MCF 10A (cell line): ENCODE data around the gene TMEM87B. TPM values are rescaled to one million over a fixed set of nuclear protein-coding genes. Genes with fewer than 3 reads are reported as not detected.

ENCODE experiments used
- BruUV-seq: library from RNA; stranded (reverse); fragments of 400-500 nt; replicated peaks from 2 replicates; lab custom pipeline; 2021; lab: Mats Ljungman, UMichigan
- CTCF ChIA-PET: fragments of 300-600 bp; sonication (Branson Sonifier 250); formaldehyde crosslinking; extraction: SDS; loops from one replicate; lab custom pipeline; 2021; ENCODE audit warnings: antibody characterized with exemption, inconsistent platforms; lab: Yijun Ruan, JAX
- POLR2A ChIA-PET: fragments of 300-600, 350-650 bp; sonication (Branson Sonifier 250); formaldehyde crosslinking; extraction: SDS; loops from one replicate; lab custom pipeline; 2020; ENCODE audit warnings: antibody characterized with exemption, inconsistent platforms; lab: Yijun Ruan, JAX
- DNase-seq: peaks from one replicate; pipeline ENCODE4 v3.0.0-alpha.2; 2018; ENCODE audit not compliant: unreplicated experiment
- H3K27ac Mint-ChIP-seq: one replicate; pipeline ENCODE4 v1.8.0; 2022; ENCODE audit warnings: mild to moderate bottlenecking, low read depth, mixed read lengths; ENCODE audit not compliant: unreplicated experiment
- H3K27me3 Mint-ChIP-seq: one replicate; pipeline ENCODE4 v1.8.0; 2022; ENCODE audit warnings: mixed read lengths; ENCODE audit not compliant: insufficient read depth, unreplicated experiment
- H3K36me3 Mint-ChIP-seq: one replicate; pipeline ENCODE4 v1.8.0; 2022; ENCODE audit warnings: mild to moderate bottlenecking, moderate library complexity, mixed read lengths; ENCODE audit not compliant: insufficient read depth, unreplicated experiment
- H3K4me1 Mint-ChIP-seq: one replicate; pipeline ENCODE4 v1.8.0; 2022; ENCODE audit warnings: mixed read lengths; ENCODE audit not compliant: insufficient read depth, unreplicated experiment
- H3K4me3 Mint-ChIP-seq: one replicate; pipeline ENCODE4 v1.8.0; 2022; ENCODE audit warnings: mild to moderate bottlenecking, moderate library complexity, mixed read lengths; ENCODE audit not compliant: unreplicated experiment
- H3K9me3 Mint-ChIP-seq: one replicate; pipeline ENCODE4 v1.8.0; 2022; ENCODE audit warnings: mixed read lengths; ENCODE audit not compliant: unreplicated experiment
- intact Hi-C: fragments of 100-400 bp; cut with micrococcal nuclease; formaldehyde crosslinking; loops from 2 replicates; pipeline ENCODE4 v1.14.1; 2022
- total RNA-seq: library from RNA; stranded (reverse); gene quantifications from 2 replicates; pipeline ENCODE4 v1.2.3, GENCODE V29; 2022
- TF ChIP-seq, protein P1 (sequence below): fragments of 200-600 bp; IDR thresholded peaks from one replicate; pipeline ENCODE4 v1.8.0; 2022; ENCODE audit warnings: antibody characterized with exemption, mild to moderate bottlenecking; ENCODE audit not compliant: unreplicated experiment

Gene TMEM87B
- total RNA-seq, 1 experiment from 2014 or later, result 29.1 TPM

DNA sequence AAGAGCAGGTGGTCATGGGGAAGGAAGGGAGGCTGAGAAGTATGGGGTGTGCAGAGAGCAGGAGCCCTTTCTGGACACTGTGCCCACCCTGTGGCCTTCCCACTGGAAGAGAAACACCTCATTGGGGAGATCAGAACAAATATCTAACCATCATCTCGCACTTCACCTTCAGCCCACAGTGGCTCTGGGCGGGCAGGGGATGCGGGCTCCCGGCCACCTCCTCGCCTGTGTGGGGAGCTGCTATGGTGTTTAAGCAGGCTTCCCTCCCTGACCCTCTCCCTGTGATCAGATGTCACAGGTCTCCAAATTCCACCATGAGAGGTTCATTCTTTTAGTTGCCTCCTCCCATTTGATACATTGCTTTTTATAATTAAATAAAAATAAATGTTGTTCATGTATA is 88.1 kb downstream of the TMEM87B start:
- no peaks in the 10 kb centered on the region for H3K36me3 Mint-ChIP-seq
- no peak overlapping the region for H3K27ac Mint-ChIP-seq
- TF ChIP-seq, protein P1, sequence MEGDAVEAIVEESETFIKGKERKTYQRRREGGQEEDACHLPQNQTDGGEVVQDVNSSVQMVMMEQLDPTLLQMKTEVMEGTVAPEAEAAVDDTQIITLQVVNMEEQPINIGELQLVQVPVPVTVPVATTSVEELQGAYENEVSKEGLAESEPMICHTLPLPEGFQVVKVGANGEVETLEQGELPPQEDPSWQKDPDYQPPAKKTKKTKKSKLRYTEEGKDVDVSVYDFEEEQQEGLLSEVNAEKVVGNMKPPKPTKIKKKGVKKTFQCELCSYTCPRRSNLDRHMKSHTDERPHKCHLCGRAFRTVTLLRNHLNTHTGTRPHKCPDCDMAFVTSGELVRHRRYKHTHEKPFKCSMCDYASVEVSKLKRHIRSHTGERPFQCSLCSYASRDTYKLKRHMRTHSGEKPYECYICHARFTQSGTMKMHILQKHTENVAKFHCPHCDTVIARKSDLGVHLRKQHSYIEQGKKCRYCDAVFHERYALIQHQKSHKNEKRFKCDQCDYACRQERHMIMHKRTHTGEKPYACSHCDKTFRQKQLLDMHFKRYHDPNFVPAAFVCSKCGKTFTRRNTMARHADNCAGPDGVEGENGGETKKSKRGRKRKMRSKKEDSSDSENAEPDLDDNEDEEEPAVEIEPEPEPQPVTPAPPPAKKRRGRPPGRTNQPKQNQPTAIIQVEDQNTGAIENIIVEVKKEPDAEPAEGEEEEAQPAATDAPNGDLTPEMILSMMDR, result no peak
- no TSS peak for BruUV-seq
- H3K27me3 Mint-ChIP-seq, result no peaks in the 10 kb centered on the region
- no peak overlapping the region for H3K4me3 Mint-ChIP-seq
- intact Hi-C loops, result no loop called here
- no peaks in the 10 kb centered on the region for H3K9me3 Mint-ChIP-seq
- no peaks in the 10 kb centered on the region for H3K4me1 Mint-ChIP-seq
- ChIA-PET POLR2A (no interaction called here), CTCF (no interaction called here)
- DNase-seq, result no peak

DNA sequence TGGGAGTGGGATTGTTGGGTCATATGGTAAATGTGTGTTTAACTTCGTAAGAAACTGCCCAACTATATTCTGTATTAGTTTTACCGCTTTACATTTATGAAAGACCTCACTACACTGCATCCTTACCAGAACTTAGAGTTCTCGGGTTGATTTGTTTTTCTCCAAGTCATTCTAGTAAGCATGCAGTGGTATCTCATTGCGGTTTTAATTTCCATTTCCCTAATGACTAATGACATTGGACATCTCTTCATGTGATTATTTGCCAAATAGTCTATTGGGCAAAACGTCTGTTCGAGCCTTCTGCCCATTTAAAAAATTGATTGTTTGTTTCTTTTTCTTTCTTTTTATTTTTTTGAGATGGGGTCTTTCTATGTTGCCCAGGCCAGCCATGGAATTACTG is 89.9 kb downstream of the TMEM87B start:
- BruUV-seq, result no TSS peak
- ChIA-PET POLR2A (no interaction called here), CTCF (no interaction called here)
- no peaks in the 10 kb centered on the region for H3K4me1 Mint-ChIP-seq
- no peaks in the 10 kb centered on the region for H3K36me3 Mint-ChIP-seq
- TF ChIP-seq, protein P1, result no peak
- intact Hi-C loops, result no loop called here
- H3K27me3 Mint-ChIP-seq, result no peaks in the 10 kb centered on the region
- no peaks in the 10 kb centered on the region for H3K9me3 Mint-ChIP-seq
- DNase-seq, result no peak
- no peak overlapping the region for H3K4me3 Mint-ChIP-seq
- H3K27ac Mint-ChIP-seq, result no peak overlapping the region

DNA sequence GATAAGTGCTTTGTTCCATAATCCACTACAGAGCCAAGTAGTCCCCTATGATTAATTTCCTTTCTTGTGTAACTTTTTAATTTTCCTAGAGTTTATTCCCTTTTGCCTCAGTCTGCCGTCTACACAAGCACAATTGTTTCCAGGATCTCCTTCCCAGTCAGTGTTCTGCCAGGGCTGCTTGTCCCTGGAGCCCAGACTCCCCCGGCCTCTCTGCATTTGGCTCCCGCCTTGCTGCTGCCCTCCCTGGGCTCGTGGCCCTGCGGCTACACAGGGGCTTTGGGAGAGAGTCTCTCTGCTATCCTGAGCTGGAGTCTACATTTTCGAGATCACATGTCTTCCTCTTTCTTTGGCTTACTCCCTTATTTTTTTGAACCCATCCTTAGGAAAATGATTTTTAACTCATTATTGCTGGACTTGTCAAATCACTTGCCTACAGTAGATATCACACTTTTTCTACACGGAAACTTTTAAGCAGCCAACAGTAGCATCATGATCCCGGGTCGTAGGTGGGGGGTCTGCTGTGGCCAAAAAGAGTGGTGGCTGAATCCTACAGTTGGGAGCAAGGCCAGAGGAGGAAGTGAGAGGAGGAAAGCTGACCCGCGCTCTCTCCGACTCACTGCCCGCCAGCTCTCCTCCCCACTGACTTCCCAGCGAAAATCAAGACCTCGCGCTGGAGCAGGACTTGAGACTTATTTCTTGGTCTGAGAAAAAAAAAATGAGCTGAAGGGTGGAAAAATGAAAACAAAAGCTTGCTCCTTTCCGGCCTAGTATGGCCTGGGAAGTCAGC is 92.5 kb downstream of the TMEM87B start:
- peaks cover 10% of the 10 kb centered on the region for H3K4me1 Mint-ChIP-seq
- TF ChIP-seq, protein P1, result no peak
- H3K27ac Mint-ChIP-seq, result no peak overlapping the region
- DNase-seq, result no peak
- H3K36me3 Mint-ChIP-seq, result no peaks in the 10 kb centered on the region
- CTCF ChIA-PET, result interaction anchor here (0.6 to 1.4 kb wide), 2 partner anchors 26 to 405 kb away, joined by 3 read pairs; no protein-coding TSS in a partner anchor
- POLR2A ChIA-PET, result no interaction called here
- H3K27me3 Mint-ChIP-seq, result no peaks in the 10 kb centered on the region
- H3K9me3 Mint-ChIP-seq, result no peaks in the 10 kb centered on the region
- intact Hi-C loops, result no loop called here
- BruUV-seq, result no TSS peak
- H3K4me3 Mint-ChIP-seq, result no peak overlapping the region

DNA sequence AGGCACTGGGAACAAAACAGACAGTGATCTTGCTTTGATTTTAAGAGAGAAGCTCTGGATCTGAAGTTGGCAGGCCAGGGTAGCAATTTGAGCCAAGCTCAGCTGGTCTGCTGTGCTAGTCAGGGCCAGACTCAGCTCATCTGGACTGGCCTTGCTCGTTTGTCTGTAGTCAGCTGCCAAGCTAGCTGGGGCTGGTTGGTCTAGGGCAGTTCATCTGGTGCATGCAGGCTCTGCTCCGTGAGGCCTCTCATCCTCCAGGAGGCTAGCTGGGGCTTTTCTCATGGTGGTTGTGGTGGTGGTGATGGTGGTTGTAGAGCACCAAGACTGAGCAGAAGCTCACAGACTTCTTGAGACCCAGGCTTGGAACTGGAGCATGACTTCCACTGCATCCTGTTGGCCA is 93.4 kb downstream of the TMEM87B start:
- intact Hi-C loops, result no loop called here
- no peaks in the 10 kb centered on the region for H3K9me3 Mint-ChIP-seq
- peaks cover 10% of the 10 kb centered on the region for H3K4me1 Mint-ChIP-seq
- no TSS peak for BruUV-seq
- no peaks in the 10 kb centered on the region for H3K27me3 Mint-ChIP-seq
- CTCF ChIA-PET, result interaction anchor here (0.6 to 1.4 kb wide), 2 partner anchors 27 to 404 kb away, joined by 3 read pairs; no protein-coding TSS in a partner anchor
- POLR2A ChIA-PET, result interaction anchor here (0.5 kb wide), 1 partner anchor 34 kb away, joined by 3 read pairs; no protein-coding TSS in a partner anchor
- H3K4me3 Mint-ChIP-seq, result no peak overlapping the region
- no peaks in the 10 kb centered on the region for H3K36me3 Mint-ChIP-seq
- TF ChIP-seq, protein P1, result no peak
- no peak overlapping the region for H3K27ac Mint-ChIP-seq
- DNase-seq, result no peak
